T1000 (cell line): ENCODE results near the gene MS4A10.

ENCODE experiments used
- DNase-seq: peaks from one replicate; lab custom pipeline; 2025; ENCODE audit warnings: mixed read lengths; lab: John Stamatoyannopoulos, UW

Gene MS4A10

DNA sequence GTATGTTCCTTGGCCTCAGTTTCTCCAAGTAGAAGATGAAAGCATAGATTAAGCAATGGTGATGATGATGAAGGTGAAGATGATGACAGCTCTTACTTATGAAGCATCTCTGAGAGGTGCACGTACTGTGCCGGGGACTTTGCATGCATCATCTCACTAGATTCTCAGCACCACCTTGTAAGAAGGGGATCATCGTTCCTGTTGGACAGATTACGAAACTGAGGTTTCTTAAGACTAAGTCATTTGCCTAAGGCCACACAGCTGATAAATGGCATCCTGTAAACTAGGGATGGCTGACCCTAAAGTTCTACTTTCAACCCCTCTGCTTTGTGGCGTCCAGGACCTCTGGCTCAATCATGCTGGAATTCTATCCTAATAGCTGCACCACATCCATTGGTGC lies 19.8 kb upstream of the MS4A10 start:
- no peak for DNase-seq

DNA sequence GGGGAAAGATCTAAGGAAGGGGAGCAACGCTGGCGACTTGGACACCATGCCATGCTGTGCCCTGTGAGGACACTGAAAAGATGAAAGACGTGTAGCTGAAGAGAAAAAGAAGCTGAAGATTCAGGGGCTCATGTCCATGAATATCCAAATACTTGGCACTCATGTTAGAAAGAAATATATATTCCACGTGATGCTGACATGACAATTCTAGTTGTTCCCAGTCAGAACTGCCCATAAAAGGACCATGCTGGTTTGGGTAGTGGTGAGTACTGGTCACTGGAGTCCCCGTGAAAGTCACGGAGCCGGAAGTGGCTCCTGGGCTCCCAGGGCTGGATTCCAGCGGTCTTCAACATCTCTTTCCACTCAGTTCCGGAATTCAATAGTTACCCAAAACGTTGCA lies 18.6 kb upstream of the MS4A10 start:
- no peak for DNase-seq

DNA sequence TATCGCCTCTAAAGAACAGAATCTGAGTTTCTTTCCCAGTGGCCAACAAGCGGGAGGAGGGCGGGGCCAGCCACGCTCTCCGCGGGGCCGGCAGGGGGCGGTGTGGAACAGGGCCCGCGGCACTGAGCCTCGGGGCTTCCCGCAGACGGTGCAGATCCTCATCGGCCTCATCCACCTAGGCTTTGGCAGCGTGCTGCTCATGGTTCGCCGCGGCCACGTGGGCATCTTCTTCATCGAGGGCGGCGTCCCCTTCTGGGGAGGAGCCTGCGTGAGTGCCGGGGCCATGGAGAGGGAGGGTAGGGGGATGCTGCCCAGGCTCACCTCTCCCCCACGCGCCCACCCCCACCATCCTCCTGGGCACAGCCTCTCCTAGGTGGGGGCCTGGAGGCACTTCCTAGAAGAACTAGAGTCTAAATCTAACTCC lies 17.7 kb upstream of the MS4A10 start:
- DNase-seq, result no peak

DNA sequence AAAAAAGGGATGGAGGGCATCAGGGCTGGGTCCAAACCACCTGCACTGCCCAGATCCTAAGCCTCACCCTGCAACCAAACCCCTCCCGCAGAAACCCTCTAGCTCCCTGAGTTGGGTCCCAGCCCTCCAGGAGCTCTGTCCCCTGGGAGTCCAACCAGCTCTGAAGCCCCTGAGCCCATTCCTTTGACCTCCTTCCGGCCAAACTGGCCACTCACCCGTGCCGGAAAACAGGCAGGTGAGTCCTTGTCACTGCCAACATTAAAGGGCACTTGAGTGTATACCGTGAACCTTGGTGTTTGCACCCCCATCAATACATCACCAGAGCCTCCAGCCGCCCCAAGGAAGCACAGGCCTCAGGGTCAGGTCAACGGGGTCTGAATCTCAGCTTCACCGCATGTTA lies 16.9 kb upstream of the MS4A10 start:
- no peak for DNase-seq

DNA sequence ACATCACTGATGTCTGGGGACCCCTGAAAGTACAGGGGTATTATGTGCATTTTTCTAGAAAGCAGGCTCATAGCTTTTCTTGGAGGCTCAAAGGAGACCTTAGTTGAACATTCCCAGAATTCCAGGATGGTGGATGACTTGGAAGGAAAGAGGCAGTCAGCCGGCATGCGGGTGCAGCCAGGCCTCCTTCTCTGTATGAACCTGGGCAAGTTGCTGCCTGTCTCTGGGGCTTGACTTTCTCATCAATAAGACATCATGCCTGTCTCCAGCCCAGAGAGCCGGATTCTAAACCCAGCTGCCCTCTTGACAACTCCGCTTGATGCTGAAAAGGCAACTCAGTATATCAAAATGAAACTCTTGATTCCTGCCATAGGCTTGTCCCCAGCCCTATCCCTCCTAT lies 15.9 kb upstream of the MS4A10 start:
- no peak for DNase-seq

DNA sequence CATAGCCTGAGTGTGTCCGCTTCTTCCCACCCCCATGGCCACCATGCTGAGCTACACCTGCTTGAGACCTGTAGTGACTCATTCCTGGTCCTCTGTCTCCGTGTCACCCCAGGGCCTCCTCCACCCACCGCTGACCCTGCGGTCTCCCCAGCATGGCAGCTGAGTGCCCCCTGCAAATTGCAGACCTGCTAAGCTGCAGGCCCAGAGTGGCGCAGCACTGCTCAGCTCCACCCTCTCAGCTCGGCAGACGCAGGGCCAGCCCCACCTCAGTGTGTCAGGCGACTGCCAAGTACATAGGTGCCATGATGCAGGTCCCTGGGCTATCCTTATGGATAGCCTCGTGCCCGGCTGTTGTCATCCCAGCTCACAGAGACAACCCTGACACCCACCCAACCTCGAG lies 15.3 kb upstream of the MS4A10 start:
- no peak for DNase-seq

DNA sequence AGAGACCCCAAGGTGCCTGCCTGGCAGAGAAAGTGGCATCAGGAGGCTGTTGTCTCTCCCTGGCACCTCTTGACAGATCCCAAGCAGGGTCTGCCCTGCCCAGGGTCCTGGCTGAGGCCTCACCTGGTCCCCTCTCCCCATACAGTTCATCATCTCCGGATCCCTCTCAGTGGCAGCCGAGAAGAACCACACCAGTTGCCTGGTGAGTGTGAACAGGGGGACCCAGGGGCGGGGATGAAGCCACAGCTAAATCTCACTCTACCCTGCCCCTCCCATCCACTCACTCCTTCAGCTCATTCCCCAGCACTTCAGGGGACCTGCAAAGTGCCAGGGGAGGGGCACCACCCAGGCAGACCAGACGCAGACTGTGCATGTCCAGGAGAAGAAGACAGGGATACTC lies 14.0 kb upstream of the MS4A10 start:
- DNase-seq, result no peak

DNA sequence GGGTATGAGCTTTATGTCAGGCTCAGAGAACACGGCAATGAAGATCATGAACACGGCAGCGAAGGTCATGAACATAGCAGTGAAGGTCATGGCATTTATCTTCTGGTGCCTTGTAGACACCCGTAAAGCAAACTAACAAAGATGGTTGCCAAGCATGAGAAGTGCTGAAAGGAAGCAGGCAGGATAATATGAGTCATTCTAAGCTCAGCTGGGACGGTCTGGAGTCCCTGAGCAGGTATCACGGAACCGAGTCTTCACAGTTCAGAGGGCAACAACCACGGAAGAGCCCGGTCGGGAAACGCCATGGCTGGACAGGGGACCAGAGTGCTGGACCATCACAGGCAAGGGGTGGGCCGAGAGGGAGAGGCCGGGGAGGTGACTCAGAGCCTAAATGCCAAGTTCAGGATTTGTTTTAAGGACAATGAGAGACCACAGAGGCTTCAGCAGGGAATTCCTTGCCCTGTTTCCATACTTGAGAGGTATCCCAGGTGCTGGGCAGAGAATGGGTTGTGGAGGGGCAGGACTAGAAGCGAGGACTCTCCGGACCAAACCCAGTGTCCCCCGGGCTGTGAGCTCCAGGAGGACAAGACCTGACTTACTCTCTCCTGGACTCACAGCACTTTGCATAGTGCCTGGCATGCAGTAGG lies 13.1 kb upstream of the MS4A10 start:
- DNase-seq, result no peak

DNA sequence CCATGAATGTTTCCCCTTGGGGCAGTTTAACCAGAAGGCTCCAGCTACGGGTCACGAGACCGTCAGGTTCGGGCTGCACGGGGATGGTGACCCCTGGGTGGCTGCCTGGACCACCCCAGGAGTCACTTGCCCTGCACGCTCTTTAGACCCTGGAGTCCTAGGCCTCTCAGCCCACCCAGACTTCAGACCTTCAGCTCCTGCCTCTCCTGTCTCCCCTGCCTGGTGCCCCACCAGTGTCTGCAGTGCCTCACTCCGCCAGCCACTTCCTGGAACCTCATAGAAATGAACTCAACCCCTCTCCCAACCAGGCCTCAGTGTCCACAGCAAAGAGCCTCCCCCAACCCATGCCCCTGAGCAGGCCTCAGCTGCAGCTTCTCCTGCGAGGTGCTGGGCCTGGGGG lies 12.5 kb upstream of the MS4A10 start:
- no peak for DNase-seq

DNA sequence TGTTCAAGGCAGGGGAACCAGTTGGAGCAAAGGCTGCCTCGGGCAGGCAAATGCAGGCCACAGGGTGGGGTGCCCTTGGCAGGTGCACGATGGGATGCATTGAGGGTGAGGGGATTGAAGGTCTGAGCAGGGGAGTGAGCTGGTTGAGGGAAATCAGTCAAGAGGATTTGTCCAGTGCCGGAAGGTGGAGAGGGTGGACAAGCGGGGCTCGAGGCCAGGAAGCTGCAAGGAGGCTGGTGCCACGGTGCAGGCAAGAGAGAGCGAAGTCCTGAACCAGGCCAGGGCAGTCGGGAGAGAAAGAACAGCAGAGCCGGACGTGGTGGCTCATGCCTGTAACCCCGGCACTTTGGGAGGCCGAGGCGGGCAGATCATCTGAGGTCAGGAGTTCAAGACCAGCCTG lies 10.4 kb upstream of the MS4A10 start:
- no peak for DNase-seq

DNA sequence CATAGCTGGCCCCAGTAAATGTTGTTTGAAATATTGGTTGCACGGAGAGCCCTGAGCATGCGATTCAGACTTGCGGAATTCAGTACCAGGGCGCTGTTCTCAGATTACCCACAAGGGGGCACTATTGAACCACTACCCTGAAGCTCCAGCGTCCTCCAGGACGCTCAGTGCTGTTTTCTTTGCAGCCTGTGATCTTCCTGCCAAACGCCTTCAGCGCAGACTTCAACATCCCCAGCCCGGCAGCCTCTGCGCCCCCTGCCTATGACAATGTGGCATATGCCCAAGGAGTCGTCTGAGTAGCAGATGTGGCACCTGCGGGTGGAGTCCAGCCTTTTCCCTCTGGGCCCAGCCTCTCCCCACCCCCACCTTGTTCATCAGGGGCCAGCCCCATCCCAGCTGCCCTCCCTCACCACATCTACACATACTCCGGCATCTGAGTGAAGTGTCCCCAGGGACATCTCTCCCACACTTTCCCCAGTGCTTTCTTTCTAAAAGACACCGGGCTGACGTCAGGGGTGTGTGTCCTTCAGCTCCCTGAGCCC lies 9.6 kb upstream of the MS4A10 start:
- peak; percentile 62 for DNase-seq

DNA sequence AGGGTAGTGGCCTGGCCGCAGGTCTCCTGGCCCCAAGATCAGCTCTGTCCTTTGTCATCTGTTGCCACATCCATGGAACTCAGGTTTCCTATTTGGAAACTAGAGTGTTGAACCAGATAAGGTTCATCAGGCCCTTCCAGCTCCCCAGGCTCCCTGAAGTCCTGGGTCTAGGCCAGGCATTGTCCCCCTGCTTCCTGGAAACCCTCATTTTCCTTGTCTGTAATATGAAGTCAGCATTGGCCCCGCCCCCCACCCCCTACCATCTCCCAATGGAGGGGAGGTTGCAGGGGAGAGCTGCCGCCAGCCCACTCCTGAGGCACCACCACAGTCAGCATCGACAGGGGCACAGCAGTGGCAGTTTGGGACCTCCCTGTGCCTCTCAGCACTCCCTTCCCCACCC lies 9.0 kb upstream of the MS4A10 start:
- DNase-seq, result no peak

DNA sequence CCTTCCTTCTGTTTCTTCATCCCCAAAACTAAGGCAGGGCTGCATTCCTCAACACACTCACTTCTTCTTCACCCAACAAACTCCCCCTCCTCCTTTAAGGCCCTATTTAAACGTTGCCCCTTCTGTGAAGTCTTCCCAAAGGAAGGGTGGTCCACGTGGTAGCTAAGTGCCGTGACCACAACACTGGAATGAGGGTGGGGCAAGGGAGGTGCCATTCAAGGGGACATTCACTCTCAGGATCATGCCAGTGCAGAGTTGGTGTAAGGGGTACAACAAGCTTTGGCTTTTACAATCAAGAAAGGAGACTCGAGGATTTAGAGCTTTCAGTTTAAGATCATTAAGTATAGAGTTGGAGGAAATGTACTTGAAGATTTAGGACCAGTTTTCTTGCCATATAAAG lies 8.0 kb upstream of the MS4A10 start:
- no peak for DNase-seq

DNA sequence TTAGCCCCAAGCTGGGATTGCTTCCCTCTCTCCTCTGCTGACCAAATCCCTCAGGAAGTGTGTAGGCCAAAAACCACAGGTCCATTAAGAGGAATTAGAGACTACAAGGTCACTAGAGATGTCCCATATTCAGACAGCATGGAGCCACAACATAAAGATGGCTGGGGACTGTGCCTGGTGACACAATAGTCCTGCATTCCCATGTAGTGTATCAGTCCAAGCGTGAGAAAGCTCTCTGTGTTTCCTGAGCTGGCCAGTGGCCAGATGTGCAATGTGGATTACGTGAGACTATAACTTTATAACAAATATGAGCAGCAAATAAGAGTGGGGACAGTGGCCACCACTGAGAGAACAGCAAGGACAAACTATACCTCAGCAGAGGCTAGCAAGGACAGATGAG lies 7.6 kb upstream of the MS4A10 start:
- peak; percentile 5 for DNase-seq

DNA sequence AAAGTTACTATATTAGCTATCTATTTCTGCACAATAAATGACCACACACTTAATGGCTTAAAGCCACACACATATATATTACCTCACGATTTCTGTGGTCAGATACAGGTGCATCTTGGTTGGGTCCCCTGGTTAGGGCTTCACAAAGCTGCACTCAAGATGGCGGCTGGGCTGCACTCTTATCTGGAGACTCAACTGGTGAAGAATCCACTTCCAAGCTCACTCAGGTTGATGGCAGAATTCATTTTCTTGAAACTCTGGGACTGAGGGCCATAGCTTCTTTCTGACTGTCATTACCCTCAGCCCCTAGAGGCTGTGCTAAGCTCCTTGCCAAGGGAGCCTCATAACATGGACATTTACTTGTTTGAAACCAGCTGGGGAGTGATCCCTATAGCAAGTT lies 5.1 kb upstream of the MS4A10 start:
- DNase-seq, result no peak

DNA sequence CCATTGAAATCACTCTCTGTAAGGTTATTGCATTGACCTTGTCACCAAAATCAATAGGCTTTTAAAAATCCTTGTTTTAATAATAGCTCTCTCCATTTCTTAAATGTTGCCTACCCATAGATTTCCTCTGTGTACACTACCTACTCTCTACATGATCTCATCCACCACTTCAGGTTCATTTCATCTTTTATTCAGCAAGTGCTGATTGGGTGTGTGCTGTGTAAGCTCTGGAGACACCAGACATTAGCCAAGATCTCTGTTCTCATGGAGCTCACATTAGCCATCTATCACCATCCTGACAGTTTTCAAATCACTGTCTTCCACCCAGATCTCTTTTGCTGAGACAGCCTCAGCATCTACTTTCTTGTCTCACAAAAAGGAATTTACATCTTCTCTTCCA lies 4.4 kb upstream of the MS4A10 start:
- DNase-seq, result no peak

DNA sequence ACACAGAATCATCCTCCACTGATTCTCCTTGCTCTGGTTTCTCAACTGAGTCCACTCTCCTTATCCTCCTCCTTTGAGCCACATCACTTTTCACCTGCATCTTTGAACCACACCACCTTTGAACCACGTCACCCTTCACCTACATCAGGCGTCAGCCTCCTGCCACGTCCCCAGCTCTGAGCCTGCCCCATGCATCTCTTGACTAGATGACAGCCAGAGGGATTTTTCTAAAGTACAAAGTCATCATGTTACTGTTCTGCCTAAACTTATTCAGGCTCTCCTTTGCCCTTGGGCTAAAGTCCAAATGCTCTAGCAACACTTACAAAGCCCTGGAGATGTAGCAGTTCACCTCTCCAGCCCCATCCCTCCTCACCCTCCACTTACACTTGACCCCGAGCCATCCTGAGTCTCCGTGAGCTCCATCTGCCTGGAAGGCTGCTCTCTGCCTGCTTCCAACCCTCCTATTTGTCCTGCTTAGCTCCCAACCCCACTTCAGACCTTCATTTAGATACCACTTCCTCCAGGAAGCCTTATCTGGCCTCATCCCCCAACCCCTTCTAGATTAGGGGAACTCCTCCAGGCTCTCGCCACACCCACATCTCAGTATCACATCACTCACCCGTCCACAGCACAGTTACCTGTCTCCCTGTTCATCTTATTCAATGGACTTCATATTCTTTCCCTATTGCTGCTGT lies 3.7 kb upstream of the MS4A10 start:
- no peak for DNase-seq

DNA sequence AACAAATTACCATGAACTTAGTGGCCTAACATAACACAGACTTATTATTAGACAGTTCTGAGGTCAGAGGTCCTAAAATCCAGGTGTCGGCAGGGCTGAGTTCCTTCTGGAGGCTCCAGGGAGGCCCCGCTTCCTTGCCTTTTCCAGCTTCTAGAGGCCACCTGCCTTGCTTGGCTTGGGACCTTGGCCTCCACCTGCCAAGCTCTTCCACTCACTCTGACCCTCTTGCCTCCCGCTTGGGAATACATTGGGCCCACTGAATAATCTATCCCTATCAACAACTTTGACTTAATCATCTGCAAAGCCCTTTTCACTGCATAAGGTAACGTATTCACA lies 3.2 kb upstream of the MS4A10 start:
- DNase-seq, result no peak

DNA sequence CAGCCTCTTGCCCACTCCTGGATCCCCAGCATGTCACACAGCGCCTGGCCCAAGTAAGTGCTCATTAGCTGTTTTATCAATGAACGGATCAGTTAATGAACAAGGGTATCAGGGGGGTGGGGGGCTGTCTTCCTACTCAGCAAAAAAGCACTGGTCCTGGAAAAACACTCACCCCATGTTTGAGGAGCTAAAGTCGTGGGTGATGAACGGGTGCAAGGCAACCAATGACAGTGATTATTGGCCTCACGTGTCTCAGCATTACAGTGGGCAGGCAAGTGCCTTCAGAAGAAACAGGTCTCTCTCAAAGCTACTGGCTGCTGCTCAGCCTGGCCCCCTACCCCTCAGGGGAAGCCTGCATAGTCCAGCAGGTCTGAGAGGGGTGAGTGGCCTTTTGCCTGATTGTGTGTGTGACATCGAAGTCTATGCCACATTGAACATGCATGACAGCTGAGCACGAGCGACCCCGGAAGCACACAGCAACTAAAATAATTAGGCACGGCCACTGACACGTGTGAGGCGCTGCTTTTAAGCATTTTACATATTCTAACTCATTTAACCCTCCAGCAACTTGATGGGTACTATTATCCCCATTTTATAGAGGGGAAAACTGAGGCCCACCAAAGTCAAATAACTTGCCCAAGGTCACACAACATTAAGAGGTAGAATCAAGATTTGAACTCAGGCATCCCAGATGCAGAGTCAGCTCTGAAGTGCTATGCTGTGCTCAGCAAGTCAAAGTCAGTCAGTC lies 2.6 kb upstream of the MS4A10 start:
- DNase-seq, result no peak

DNA sequence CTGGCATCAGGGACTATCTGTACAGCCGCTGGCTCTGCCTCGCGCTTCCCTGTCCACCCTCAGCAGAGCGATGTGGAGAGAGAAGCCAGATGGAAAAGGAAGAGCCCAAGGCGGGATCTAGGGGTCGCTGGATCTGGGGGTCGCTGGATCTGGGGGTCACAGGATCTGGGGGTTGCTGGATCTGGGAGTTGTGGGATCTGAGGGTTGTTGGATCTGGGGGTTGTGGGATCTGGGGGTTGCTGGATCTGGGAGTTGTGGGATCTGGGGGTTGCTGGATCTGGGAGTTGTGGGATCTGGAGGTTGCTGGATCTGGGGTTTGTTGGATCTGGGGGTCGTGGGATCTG lies 2.0 kb upstream of the MS4A10 start:
- no peak for DNase-seq

DNA sequence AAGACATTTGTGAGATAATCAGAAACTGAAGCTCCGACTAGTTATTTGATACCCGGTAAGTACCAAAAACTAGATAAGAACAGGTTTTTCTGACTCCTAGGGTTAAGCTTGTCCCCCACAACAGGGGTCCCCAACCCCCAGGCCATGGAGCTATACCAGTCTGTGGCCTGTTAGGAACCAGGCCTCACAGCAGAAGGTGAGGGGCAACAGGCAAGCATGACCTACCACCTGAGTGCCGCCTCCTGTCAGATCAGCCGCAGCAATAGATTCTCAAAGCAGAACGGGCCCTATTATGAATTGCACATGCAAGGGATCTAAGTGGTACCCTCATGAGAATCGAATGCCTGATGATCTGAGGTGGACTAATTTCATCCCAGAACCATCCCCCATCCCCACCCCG lies 1.2 kb upstream of the MS4A10 start:
- DNase-seq, result no peak

DNA sequence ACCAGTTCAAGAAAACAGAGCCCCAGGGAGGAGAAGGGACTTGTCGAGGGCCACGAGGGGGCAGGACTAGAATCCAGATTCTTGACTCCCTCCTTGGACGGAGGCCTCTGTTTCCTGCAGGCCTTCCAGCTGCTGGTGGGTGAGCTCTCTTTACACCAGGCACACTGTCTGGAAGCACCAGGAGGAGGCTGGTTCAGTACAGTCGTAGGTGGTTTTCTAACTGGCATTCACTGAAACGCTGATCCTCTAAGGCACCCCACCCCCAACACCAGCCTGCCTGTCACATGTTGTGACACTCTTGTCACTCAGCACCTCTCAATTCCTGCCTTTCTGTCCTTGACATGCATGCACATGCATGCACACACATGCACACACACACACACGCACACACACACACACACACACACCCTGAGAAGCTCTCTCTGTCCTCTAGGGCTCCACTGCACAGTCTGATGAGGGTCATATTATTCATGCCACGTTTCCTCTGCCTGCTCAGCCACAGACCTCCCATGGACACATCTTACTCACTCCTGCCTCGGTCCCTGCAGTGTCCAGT lies 751 bp downstream of the MS4A10 start:
- no peak for DNase-seq
